GM08714 (cell line): ENCODE data around the gene NAPG.
"Not testable (repeated sequence)": the region's sequence is repeated elsewhere in the genome, so short reads cannot be mapped to it uniquely, and the experiment has no call there.

ENCODE experiments used
- H3K4me3 ChIP-seq: fragments of 200-500 bp; sonication (Bioruptor generic); 2 replicates; pipeline ENCODE4 v1.5.1; 2014; ENCODE audit warnings: mild to moderate bottlenecking, low read length, inconsistent platforms
- ZNF274 ChIP-seq: IDR thresholded peaks from 2 replicates; pipeline ENCODE4 v1.6.1; 2012; ENCODE audit warnings: mild to moderate bottlenecking, low read depth, low read length

The NAPG gene

DNA sequence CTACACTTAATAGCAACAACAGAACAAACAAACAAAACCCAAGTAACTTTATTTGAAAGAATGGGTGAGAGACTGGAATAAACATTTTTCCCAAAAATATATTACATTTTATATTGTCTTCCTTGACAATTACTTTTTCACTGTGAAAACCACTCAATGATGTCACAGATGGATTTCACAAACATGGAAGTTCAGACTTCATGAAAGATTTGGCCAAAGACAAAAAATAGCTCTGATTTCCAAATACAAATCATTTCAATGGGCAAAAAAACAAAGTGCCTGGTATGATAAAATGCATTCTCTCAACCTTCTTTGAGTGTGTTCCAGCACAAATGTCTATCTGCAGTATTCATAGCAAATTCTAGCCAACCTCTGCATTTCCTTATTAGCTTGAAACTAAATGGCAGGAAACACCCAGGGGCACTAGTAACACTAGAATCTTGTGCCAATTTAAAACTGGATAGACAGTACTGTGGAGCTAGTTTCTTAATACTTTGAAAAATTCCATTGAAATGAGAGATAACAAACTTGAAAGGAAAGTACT lies 28.5 kb upstream of the NAPG start:
- no peak overlapping the region for H3K4me3 ChIP-seq
- no peak for TF ChIP-seq ZNF274

DNA sequence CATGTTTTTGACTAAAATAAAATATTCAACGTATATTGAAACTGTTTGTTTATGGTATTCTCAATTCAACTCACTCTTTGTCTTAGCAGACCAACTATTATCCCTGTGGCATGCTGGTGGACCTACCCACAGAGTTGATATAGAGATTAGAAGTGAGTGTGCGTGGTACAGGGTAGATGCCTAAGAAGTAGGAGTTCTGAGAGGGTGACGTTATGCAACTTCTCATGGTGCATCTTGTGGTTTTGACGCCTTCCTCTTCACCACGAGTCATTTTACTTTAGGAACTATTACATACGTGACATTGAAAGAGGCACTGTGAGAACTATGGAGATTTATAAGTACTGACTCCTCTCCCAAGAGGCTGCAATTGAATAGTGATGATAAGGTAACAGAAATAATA lies 26.6 kb upstream of the NAPG start:
- TF ChIP-seq ZNF274 = no peak
- H3K4me3 ChIP-seq = no peak overlapping the region

DNA sequence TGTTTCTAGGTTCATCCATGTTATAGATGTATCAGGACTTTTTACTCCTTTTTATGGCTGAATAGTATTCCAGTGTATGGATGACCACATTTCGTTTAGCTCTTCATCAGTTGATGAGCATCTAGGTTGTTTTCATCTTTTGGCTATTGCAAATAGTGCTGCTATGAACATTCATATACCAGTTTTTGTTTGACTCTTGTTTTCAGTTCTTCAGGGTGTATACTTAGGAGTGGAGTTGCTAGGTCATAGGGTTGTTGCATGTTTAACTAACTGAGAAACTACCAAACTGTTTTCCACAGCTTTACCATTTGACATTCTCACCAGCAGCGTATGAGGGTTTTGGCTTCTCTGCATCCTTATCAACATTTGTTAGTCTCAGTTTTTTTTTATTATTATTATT lies 25.8 kb upstream of the NAPG start:
- TF ChIP-seq ZNF274 = no peak
- H3K4me3 ChIP-seq = no peak overlapping the region

GRCh38 chr18:10504723-10505122 lies 21.1 kb upstream of the NAPG start:
- no peak for TF ChIP-seq ZNF274
- H3K4me3 ChIP-seq = no peak overlapping the region

DNA sequence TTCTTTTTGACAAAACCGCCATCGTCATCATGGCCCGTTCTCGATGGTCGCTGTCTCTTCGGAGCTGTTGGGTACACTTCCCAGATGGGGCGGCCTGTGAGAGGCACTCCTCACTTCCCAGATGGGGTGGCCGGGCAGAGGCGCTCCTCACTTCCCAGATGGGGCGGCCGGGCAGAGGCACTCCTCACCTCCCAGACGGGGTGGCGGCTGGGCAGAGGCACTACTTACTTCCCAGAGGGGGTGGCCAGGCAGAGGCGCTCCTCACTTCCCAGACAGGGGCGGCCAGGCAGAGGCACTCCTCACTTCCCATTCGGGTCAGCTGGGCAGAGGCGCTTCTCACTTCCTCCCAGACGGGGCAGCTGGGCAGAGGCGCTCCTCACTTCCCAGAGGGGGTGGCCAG lies 19.9 kb upstream of the NAPG start:
- H3K4me3 ChIP-seq = not testable (repeated sequence)

- no peak for TF ChIP-seq ZNF274
These were observed 17.2 kb upstream of the NAPG start for GRCh38 chr18:10508591-10508990.

GRCh38 chr18:10511236-10511635 lies 14.6 kb upstream of the NAPG start:
- no peak for TF ChIP-seq ZNF274
- no peak overlapping the region for H3K4me3 ChIP-seq

More at GRCh38 chr18:10508591-10508990, 17.2 kb upstream of the NAPG start:
- no peak overlapping the region for H3K4me3 ChIP-seq

GRCh38 chr18:10514082-10514481 lies 11.7 kb upstream of the NAPG start:
- no peak for TF ChIP-seq ZNF274
- no peak overlapping the region for H3K4me3 ChIP-seq

DNA sequence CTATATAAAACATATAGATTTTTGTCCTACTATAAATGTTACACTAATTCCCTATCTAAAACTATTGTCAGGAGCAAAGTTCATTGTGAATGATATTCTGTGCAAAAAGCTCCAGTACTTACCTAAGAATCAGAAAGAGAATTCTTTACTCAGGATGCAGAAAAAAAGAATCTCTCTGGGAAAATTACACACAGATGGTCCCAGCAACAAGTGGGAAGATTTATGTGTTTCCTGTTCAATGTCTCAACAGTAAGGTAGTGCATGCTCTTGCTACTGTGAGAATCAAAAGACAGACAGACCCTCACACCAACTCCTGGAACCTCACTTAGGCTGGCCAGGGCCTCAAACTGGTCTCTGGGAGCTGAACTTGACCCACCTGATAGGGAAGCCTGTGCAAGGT lies 11.2 kb upstream of the NAPG start:
- no peak for TF ChIP-seq ZNF274
- no peak overlapping the region for H3K4me3 ChIP-seq

DNA sequence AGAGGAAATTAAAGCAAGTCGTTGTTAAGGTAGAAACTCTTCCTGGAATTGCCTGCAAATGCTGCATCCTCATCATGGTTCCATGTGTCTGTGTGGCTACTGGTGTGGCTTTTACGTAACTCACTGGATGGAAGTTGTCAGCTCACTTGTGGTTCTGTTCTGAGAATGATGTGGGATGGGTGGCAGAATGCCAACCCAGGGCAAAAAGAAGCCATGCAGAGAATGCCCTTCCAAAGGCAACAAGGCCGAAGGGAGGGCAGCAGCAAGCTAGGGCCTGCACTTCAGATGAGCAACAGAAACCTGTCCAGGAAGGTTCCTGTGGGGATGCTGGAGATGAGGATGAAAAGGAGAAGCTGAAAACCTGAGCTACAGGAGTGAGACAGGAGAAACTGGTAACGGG lies 10.4 kb upstream of the NAPG start:
- H3K4me3 ChIP-seq = no peak overlapping the region
- no peak for TF ChIP-seq ZNF274

GRCh38 chr18:10516078-10516477 lies 9.7 kb upstream of the NAPG start:
- TF ChIP-seq ZNF274 = no peak

GRCh38 chr18:10518595-10519255 lies 7.1 kb upstream of the NAPG start:
- H3K4me3 ChIP-seq = no peak overlapping the region
- no peak for TF ChIP-seq ZNF274

More at GRCh38 chr18:10516078-10516477, 9.7 kb upstream of the NAPG start:
- H3K4me3 ChIP-seq = no peak overlapping the region

- TF ChIP-seq ZNF274 = no peak
- H3K4me3 ChIP-seq = no peak overlapping the region
These were observed 6.5 kb upstream of the NAPG start for GRCh38 chr18:10519366-10519765.

DNA sequence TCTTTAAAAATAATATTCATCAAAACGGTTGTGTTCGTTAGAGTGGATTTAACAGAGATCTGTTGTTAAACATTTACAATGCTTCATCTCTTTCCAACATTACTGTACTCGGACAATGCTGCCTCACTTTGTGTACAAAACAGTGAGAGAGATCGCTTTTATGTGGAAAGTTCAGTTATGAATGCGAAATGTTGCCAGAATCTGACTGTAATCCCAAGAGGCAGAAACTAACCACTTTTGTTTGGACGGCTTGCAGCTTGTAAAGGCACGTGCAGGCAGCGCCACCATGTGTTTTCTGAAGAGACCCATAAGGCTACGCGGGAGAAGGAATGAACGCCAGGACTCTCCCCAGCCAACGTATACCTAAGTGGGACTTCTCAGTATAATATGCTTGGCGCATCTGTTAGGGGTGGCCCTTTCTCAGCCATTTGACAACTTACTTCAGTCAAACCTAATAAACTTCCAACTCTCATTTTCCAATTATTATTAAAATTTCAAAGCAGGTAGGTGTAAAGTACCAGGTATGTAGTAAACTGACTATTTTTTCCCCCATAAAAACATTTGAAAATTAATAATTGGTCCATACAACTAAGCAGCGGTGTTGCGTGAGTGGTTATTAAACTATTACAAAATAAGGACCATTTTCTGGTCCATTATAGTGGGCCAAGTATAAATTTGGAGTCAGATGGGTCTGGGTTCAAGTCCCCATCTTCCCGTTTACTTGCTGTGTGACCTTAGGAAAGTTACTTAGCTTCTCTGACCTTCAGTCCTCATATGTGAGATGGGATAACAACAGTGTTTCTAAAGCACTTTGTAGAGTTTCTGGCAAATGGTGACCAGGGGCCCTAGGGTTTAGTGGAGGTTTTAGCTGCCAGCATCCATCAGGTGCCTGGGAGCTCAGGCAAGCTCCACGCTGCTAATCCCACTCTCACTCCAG lies 5.6 kb upstream of the NAPG start:
- H3K4me3 ChIP-seq = no peak overlapping the region
- no peak for TF ChIP-seq ZNF274

DNA sequence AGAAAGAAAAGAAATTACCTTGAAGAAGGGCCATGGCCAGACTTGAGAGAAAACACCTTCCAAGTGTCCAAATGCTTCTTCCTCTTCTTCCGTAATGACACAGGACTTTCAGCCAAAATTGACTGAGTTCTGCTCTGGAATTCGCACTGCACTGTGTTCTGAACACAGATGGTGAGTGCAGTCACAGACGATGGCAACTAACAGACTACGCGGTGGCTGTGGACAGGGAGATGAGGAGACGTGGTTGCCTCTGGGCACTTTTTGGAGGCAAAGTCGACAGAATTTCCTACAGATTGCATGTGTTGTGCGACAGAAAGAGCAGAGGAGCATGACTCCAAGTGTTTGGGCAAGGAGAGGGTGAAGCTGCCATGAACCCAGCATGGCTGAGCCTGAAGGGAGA lies 4.3 kb upstream of the NAPG start:
- TF ChIP-seq ZNF274 = no peak
- H3K4me3 ChIP-seq = no peak overlapping the region

GRCh38 chr18:10522574-10522973 lies 3.3 kb upstream of the NAPG start:
- TF ChIP-seq ZNF274 = no peak
- H3K4me3 ChIP-seq = no peak overlapping the region
